ENCODE data around the gene SH2B2.

- TF ChIP-seq JUND (IDR thresholded peaks at IDR 0.05) (no peak), RXRA (IDR thresholded peaks at IDR 0.05) (no peak), CTCF (IDR thresholded peaks at IDR 0.05; ENCODE audit: low read depth, low read length, missing input control) (no peak), YY1 (IDR thresholded peaks at IDR 0.05) (no peak), TAF1 (conservative IDR thresholded peaks at IDR 0.05) (no peak), RAD21 (IDR thresholded peaks at IDR 0.05) (no peak), MAX (IDR thresholded peaks at IDR 0.05) (no peak), GABPA (IDR thresholded peaks at IDR 0.05 in 1 of 2, conservative IDR thresholded peaks at IDR 0.05 in 1 of 2) (no peak), REST (IDR thresholded peaks at IDR 0.05) (no peak), EGR1 (IDR thresholded peaks at IDR 0.05; ENCODE audit: low read depth in 2 of 2) (no peak), ATF3 (IDR thresholded peaks at IDR 0.05) (no peak), SP1 (IDR thresholded peaks at IDR 0.05) (no peak), FOXA2 (IDR thresholded peaks at IDR 0.05) (no peak), ZBTB33 (IDR thresholded peaks at IDR 0.05) (no peak)
Measured at GRCh38 chr7:102288285-102288930, 1.7 kb downstream of the SH2B2 start.
